CD1c-positive myeloid dendritic cell (primary cell): Measurements from ENCODE around the gene CTIF.
A peak's percentile ranks its signal among the peaks of the same experiment; 100 is the strongest.

Experiments used
- DNase-seq: peaks from one replicate; pipeline ENCODE4 v3.0.0-alpha.2; 2016; ENCODE audit errors: extremely low spot score

CTIF gene

DNA sequence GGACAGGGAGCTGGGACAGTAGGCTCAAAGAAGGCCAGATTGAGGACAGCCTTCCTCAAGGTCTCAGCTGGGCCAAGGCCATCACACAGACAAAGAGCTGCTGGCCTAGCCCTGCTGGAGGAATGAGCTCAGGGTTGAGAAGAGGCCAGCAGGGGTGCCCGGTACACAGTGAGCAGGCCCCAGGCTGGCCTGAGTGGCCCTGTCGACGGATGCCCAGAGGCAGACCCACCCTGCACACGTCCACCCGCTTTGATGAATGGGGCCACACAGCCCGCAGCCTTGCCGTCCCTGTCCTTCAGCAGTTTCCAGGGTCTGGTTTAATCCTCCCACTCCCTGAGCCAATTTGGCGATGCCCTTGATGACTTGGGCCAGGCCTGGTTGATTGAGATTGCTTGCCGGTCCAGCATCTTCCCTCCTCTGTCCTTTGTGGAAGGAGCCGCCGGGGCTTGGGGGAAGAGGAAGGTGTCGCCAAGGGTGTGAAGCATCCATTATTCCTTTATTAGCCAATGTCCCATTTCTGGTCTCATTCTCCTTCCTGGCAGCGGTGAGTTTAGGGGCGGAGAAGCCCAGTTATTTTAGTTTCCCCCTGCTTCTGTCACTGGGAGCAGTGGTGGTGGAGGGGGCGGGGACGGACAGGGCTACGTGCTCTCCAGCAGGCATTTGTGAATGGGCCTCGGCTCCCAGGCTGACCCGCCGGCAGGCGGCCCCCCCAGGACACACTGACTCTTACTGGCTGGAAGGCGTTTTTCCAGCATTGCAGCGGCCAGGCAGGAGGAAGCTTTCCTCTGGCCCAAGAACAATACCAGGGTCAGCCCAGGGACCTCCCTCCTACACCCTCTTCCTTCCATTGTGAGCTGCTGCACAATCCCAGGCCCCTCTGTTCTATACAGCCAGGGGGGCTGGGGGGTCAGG, 141.8 kb downstream of the CTIF start:
- DNase-seq, result no peak

DNA sequence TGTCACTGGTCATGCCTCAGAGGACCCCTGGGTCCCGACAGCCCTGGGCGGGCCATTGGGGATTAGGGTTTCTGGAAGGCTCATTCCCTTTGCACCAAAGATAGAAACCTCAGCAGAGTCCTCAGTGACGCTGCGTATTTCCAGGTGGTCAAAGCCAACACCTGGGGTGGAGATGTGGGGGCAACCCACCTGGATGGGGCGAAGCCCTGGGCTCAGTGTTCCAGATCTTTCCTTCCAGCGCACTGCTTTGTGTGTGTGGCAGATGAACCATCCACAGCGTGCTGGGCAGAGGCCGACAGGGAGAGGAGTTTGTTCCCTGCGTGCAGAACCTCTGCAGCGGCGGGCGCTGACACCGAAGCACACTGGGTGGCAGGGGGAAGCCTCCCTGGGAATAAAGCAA, 143.9 kb downstream of the CTIF start:
- no peak for DNase-seq

DNA sequence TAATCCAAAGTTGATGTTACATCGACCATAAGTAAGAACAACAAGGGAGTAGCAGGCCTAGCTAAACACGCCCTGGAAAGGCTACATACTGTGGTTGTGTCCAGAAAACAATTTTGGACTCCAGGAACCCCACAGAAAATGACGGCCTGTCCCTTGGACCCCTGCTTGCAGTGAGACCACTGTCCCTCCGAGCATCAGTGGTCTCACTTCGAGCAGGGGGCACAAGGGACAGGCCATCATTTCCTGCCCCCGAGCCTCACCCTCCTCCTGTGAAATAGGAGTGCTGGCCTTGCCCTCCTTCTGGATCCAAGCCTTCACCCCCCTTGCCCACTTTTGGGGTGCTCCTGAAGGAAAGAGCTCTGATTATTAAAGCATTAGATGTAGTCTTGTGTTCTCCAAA, 144.4 kb downstream of the CTIF start:
- DNase-seq, result no peak

DNA sequence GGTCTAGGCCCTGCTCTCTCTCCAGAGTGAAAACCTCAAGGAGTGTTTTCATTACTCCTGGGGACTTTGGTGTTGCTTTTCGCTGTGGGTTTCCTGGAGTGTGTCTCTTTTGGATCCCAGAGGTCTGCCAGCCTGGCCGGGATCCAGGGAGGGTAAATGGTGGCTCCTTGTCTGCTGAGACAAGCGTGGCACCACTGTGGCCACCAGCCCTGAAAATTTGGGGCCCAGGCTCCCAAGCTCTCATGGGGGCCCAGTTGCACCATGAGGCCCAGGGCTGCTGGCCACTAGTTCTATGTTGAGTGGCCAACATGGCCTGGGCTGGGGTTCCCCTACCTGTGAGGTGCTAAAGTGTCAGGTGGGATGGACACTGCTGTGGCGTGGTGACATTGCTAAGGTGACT, 144.8 kb downstream of the CTIF start:
- no peak for DNase-seq

DNA sequence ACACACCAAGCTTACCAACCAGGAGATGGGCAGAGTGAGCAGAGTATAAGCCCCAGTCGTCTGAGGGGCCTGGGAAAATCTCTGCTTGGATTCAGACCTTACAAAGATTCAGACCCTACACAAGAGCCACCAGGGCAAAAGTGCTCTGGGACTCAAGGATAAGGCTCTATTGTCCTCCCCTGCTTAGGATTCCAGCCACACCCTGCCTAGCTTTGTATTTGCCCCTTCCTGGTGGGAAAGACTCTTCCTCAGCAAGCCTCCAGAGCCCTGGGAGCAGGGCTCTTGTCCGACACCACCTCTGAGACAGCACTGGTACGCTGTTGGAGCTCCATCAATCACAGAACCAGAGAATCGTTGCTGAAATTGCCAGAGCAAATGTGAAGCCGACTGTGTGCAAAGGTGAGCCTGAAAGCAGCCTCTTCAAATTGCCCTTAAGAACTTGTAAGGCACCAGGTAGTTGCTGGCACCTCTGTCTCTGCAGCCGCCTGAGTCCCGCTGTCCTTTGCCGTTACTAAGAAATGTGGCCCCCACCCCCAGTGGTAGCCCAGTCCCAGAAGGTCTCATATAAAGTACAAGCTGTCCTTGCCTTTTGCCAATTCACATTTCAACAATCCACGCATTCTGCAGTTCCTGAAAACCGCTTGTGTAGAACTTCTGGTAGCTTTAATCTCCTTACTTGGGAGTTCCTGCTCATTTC, 148.7 kb downstream of the CTIF start:
- DNase-seq, result no peak

DNA sequence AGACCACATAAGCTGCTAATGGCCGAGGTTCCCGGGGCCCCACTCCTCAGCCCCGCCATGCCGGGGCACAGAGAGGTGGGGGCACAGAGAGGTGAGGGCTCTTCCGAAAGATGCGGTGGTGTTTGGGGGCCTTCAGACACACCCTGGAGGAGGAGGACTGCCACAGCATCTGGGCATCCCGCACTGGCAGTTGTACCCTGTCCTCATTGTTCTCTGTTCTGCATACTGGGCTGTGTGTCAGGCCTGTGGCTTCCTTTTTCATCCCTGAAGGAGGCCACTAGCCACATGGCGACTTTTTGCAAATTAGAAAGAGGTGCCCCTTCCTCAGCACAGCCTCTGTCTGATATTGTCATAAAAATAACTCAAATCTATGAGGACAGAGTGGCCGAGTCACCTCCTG, 150.1 kb downstream of the CTIF start:
- no peak for DNase-seq

DNA sequence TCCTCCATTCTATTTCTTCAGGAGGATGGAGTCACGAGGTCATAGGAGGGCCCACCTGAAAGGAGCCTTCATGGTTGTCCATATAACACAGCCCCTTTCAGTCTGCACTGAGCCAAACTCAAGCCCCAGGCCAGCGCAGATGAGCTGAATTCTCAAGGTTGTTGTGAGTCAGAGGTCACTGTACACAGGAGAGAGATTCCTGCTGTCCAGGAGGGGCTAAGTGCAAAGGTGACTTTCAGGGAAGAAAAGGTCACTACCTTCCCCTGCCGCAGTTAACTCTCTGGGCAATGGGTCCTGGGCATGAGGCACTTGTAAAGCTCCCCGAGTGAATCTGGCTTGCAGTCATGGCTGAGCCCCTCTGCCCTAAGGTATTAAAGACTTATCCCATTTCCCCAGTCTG, 150.7 kb downstream of the CTIF start:
- no peak for DNase-seq

DNA sequence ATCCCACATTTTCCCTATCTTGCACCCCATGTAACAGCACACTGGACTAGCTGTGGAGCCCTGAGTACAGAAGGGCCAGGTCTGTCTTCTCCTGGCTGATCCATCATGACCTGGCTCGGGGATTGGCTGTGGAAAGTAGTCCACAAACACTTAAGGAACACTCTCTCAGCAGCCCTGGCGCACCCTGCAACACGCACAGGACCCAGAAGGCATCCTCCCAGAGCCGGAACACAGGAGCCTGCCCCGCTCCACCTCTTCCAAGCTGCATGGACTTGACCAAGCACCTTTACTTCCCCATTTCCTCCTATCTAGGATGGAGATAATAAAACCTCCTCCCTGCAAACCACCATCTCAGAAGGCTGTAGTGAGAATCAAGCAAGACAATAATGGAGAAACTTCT, 151.7 kb downstream of the CTIF start:
- no peak for DNase-seq

DNA sequence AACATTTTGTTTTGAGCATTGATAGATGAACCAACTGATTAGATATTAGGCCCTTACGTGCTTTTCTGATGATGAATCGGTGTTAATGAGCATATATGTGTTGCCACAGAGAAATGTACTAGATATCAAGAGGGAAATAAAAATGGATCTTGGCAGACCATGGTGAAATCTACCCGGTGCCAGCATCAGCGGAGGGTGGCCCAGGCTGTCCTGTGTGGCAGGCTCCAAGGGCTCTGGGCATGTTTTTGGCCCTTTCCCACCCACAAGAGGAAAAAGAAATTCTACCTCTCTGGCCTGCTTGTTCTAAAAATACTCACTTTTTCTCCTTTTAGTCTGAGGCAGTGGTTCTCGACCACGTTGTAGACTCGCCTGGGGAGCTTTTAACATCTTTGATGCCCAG, 154.2 kb downstream of the CTIF start:
- no peak for DNase-seq

DNA sequence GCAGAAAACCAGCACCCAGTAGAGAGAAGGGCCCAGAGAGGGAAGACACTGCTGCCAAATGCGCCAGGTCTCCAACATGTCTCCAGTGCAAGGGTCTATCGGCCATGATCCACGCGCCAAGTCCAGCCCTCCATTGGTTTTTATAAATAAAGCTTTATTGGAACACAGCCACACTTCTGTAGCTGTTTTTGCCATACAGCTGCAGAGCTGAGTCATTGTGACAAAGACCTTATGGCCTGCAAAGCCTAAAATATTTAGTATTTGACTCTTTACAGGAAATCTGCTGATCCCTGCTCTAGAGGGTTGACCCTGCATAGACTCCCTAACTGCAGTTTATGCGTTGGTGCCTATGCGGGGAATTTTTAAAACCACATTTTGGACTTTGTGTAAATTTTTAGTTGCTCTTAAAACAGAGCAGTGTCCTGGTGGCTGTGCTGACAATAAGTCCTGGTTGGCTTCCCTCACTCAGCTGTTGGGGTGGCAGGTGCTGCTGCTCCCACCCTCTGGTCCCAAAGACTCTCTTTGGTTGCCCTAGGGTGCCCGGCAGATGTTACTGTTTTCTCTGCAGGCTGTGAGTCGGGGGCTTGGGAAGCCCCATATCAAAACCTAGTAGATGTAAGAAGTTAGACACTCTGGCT, 154.9 kb downstream of the CTIF start:
- DNase-seq, result no peak

DNA sequence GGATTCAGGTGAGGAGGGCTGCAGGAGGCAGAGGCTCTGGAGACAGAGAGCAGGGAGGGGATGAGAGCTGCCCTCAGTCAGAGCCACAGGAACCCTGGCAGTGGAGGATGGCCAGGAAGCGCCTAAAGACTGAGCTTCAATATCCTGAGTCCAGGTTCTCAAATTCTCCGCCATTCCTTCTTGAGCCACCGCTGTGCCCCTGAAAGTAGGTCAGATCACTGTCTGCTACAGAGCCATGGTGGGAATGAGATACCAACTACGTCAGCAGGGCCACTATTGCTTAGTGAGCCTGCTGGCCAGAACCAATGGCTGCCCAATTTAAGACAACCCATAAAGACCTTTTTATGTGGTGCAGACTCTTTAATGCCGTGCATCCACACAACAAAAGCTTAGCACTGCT, 155.5 kb downstream of the CTIF start:
- DNase-seq, result no peak

DNA sequence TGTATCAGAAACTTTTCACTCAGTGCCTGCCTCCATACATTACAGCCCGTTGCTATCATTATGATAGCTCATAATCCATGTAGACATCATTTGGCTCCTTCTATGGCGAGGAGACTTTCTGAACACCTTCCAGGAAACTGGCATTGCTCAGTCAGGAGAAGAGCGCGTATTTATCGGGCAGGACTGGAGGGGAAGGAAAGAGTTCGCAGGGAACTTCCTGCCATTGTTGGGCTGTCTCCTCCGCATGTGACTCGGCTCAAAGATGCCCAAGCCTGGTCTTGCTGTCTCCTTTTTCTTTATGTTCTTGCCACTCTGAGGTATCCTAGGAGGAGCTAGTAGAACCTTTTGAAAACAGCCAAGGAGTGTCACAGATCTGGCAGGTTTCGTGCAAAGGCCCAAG, 156.8 kb downstream of the CTIF start:
- no peak for DNase-seq

DNA sequence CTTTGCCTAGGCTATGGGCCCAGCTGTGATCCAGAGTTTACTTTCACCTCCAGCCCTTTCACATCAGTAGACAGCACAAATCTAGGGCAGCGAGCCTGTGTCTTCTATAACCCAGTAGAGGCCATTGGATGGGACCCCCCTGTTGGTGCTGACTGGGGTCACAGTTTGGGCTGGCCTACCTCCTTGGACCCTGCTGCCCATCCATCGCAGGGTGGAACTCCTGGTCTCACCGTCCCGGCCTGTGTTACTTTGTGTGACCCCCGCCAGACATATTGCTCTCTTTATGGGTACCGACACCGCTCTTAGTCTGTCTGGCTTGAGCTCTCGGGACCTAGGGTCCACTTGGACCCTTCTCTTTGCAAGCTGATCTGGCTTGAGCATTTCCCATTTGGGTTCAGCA, 157.4 kb downstream of the CTIF start:
- DNase-seq, result no peak

DNA sequence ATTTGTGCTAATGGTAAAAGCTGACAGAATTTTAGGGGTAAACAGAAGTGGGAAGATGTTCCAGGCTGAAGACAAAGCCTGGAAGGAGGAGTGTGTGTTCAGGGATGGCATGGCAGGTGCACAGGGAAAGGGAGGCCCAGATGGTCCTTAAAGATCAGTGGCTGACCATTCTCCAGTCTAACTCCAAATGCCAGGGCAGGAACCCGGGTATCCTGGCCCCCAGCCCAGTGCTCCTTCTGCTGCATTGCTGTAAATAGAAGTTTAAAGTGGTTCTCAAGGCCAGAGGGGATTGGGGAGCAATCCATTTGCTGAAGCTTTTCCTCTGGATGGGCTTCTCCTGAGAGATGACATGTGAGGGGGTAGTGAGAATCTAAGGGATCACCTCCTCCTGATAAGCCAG, 158.6 kb downstream of the CTIF start:
- DNase-seq, result no peak

DNA sequence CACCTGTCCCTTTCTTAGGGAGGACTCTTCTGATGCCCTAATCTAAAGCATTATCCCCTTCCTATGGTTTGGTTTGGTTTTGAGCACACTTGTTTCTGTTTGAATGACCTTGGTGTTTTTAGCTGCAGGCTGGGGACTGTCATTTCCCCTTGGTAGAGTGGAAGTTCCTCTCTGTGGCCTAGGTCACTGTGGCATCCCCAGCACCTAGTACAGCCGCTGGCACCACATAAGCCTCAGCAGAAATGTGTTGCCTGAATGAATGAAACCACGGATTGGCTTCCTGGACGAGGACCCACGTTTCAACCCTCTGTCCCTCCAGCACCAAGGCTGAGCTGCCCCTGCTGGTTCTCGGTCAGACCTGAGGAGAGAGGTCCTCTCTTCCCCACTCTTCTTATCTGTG, 159.9 kb downstream of the CTIF start:
- peak; percentile 31 for DNase-seq

DNA sequence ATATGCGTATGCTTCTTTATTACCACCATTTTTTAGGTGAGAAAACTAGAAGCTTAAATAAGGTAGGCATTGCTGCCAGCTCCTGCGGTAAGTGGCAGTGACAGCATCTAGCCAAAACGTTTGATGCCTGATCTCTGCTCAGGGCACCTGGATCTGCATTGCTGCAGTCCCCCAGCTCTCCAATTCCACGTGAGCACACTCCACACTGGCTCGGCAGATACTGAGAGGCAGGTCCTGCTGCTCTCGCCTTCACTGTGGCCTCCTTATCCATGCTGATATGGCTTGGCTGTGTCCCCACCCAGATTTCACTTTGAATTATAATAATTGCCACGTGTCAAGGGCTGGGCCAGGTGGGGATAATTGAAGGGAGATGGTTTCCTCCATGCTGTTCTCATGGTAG, 160.9 kb downstream of the CTIF start:
- no peak for DNase-seq

DNA sequence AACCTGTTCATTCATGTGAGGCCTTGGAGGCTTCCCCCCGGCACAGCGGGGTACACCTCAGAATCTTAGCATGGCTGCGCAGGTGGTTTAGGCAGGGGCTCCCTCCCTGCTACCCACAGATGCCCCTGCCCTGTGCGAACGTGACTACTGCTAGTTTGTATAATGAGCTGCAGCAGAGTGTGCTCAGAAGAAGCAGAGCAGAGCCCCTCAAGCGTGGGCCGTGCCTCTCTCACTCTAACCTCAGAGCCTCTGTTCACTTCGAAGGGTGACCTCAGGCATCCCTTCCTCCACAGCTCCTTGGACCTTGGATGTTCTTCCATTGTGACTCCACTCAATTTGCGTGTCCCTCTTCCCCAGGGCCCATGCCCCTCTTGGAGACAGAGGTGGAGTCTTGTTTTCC, 161.6 kb downstream of the CTIF start:
- no peak for DNase-seq

DNA sequence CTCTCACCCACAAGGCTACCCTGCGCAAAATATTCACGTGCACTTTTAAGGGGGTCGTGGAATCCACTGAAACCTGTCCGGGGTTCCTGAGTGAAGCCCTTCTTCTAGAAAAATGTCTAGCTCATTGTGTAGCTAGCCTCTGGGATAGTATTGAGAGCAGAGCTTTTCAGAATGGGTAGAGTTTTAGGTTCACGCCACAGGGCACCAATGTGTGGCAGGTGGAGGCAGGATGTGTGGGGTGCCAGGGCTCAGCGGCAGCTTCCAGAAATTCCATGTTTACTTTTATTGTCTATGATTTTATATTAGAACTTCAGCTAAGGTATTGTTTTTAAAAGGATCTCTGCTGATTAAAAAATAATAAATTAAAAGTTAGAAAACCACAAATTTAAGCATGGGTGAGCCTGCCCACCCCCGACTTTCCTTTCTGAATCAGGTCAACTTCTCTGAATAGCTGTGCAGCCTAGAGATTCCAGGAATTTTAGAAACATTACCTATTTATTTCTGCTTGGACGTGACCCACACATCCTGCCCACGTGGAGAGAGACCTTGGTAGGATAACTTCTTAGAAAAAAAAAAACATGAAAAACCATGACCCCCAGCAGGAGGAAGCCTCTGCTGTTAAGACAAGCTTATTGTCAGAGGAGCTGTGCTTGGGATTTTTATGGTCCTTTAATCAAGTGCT, 163.7 kb downstream of the CTIF start:
- no peak for DNase-seq

DNA sequence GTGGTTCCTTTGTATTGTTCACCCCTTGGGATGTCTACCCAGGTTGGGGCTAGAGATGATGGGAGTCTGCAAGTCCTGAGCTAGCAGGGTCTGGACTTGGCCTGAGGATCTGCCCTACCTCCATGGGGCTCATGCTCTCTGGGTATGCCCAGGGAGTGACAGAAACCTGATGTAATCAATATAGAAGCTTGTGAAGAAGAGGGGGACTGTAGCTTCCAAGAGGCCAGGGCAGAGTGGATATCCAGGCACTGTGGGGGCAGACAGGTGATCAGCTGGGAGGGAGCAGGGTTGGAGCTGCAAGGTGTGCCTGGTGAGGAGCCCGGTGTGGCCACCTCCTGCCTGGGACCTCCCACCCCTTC, 164.2 kb downstream of the CTIF start:
- no peak for DNase-seq

DNA sequence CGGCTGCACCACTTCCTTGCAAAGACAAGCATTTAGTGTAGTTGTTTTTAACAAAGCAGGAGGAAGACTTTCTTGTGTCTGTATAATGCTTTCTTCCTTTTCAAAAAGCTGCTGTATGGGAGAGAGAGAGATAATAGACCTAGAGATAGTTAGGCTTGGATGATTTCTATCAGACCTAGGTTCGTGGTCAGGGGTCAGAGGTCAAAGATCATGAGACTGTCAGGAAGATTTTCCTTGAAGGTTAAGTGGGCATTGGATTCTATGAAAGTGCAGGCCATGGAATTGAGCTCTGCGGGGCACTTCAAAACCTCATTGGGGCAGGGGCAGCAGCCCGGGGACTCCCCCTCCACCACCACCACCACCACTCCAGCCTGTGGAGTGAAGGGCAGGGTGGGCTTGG, 164.6 kb downstream of the CTIF start:
- DNase-seq, result no peak

DNA sequence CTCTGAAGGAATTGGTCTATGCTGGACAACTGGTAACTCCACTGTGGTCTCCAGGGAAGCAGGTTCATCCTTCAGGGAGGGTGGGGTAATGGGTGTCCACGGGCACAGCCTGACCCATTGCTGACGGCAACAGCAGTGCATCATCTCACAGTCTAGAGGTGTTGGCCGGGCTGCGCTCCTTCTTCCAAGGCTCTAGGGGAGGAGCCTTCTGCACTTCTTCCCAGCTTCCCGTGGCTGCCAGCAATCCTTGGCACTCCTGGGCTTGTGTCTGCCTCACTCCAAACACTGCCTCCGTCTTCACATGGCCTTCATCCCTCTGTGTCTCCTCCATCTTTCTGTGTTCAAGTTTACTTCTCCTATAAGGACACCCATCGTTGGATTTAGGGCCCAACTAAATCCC, 166.2 kb downstream of the CTIF start:
- DNase-seq, result no peak

DNA sequence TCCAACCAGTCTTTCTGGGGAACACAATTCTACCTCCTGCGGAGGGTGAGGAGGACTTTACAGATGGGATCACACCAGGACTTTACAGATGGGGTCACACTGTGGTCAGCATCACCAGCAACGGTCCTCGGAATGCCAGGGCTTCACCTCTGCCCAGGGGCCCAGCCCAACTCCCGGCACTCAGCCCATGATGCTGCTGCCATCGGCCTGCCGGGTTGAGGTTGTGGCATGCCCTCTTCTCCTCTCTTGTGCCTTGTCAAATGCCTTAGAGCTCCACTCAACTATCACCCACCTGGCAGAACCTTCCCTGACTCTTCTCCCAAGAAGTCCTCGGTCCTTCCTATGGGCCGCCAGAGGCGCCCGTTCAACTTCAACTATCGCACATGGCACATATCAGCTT, 166.7 kb downstream of the CTIF start:
- no peak for DNase-seq
